Stomach (tissue), 9 donors: ENCODE measurements around the gene LEPR. TPM values are rescaled to one million over a fixed set of nuclear protein-coding genes. Genes with fewer than 3 reads are reported as not detected.

Experiments
- DNase-seq, 2 donors: peaks; one replicate each; pipeline versions ENCODE4 v3.0.0 to v3.0.0-alpha.2; 2013 to 2019
- H3K27ac ChIP-seq, 5 donors: fragments of 200-600 bp in 4 of 5; sonication (generic) in 4 of 5; one replicate each; pipeline ENCODE4 v1.5.1; 2013 to 2019; ENCODE audit warnings: mild to moderate bottlenecking in 1 of 5, moderate library complexity in 1 of 5
- H3K27me3 ChIP-seq, 3 donors: fragments of 200-600 bp; sonication (generic); one replicate each; pipeline ENCODE4 v1.5.1; 2017 to 2019; ENCODE audit warnings: mixed run types in 1 of 3
- H3K36me3 ChIP-seq, 4 donors: fragments of 200-600 bp; sonication (generic); 1 replicate in 3 of 4; 2 replicates in 1 of 4; pipeline ENCODE4 v1.5.1; 2016 to 2019
- H3K4me1 ChIP-seq, 4 donors: fragments of 200-600 bp; sonication (generic); one replicate each; pipeline ENCODE4 v1.5.1; 2016 to 2019
- H3K4me3 ChIP-seq, 4 donors: fragments of 200-600 bp; sonication (generic) in 3 of 4; one replicate each; pipeline ENCODE4 v1.5.1; 2016 to 2019; ENCODE audit warnings: mild to moderate bottlenecking in 1 of 4
- H3K9me3 ChIP-seq, 4 donors: fragments of 200-600 bp; sonication (generic); one replicate each; pipeline ENCODE4 v1.5.1; 2016 to 2019
- EP300 ChIP-seq: sonication (generic); formaldehyde crosslinking; IDR thresholded peaks from one replicate; pipeline ENCODE4 v1.6.1; 2017; ENCODE audit warnings: antibody characterized with exemption
- POLR2A ChIP-seq, 4 donors: fragments of 450-650 bp; IDR thresholded peaks; one replicate each; pipeline ENCODE4 v1.6.1; 2016; ENCODE audit warnings: antibody characterized with exemption in 4 of 4, control low read depth in 2 of 4, mild to moderate bottlenecking in 1 of 4, moderate library complexity in 1 of 4
- POLR2AphosphoS5 ChIP-seq, 3 donors: sonication (generic); formaldehyde crosslinking; IDR thresholded peaks; one replicate each; pipeline ENCODE4 v1.6.1; 2016; ENCODE audit warnings: antibody characterized with exemption in 3 of 3
- WGBS, 5 donors: extraction: QIAGEN DNeasy Blood & Tissue Kit in 3 of 5; methylation state at CpG; one replicate each; pipeline versions ENCODE4 v1.1.5 to v1.1.7; 2013 to 2018; 5-methylcytosine and 5-hydroxymethylcytosine counted together
- intact Hi-C: fragments of 100-400 bp; cut with DNase I; formaldehyde crosslinking; loops from one replicate; pipeline ENCODE4 v1.15.1; 2023; ENCODE audit warnings: low total_unique reads
- polyA plus RNA-seq, 3 donors: library from polyadenylated mRNA; stranded (reverse); fragments of 200-250 nt; gene quantifications; one replicate each; pipeline ENCODE4 v1.2.3, GENCODE V29; 2013
- total RNA-seq, 5 donors: library from RNA; depleted of rRNA; stranded (reverse); fragments of >200 nt; gene quantifications; one replicate each; pipeline versions ENCODE4 v1.1.0 to v1.2.3, GENCODE V29; 2014 to 2016
- TF ChIP-seq, protein P1 (sequence below), 7 experiments: fragments of 450-650 bp in 4 of 7; fragments of 200-600 bp in 3 of 7; sonication (generic) in 3 of 7; IDR thresholded peaks; one replicate each; pipeline ENCODE4 v1.5.1; 2016 to 2019; ENCODE audit warnings: antibody characterized with exemption in 7 of 7, control low read depth in 2 of 7, mild to moderate bottlenecking in 1 of 7
- donor health status: healthy with polysubstance abuse.
- donor health status: Bipolar disorder and iron deficiency.
- donor health status: healthy.

Gene LEPR
- total and polyA plus RNA-seq, 8 donors: 0.58 to 33.0 (median 14.1) TPM

DNA sequence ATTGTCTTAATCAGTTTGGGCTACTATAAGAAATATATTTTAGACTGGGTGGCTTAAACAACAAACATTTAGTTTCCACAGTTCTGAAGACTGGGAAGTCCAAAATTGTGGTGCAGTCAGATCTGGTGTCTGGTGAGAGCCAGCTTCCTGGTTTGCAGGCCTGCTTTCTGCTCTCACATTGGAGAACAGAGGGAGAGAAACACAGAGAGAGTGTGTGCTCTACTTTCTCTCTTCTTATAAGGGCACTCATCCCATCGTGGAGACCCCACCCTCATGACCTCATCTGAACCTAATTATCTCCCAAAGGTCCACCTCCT is 4.1 kb downstream of the LEPR start:
- no peaks in the 10 kb centered on the region for H3K9me3 ChIP-seq
- peaks cover 20 to 43% (median 36%) of the 10 kb centered on the region in 4 donors for H3K36me3 ChIP-seq
- intact Hi-C loops: loop anchor here (10.0 kb wide), 1 partner anchor 270 kb away; no protein-coding TSS in a partner anchor
- DNase-seq: no peak
- WGBS, 5 donors: 73 to 89% (median 80%) methylated on average over 1 of the region's 1 CpG
- no peak overlapping the region for H3K4me3 ChIP-seq
- H3K27ac ChIP-seq: peak overlapping the region in 2 of 5 donors; percentile 11 to 25
- H3K4me1 ChIP-seq: peaks cover 15 to 56% (median 32%) of the 10 kb centered on the region in 4 donors
- H3K27me3 ChIP-seq: no peaks in the 10 kb centered on the region
- no peak for TF ChIP-seq POLR2AphosphoS5 (IDR thresholded peaks at IDR 0.05)
- TF ChIP-seq, protein P1, sequence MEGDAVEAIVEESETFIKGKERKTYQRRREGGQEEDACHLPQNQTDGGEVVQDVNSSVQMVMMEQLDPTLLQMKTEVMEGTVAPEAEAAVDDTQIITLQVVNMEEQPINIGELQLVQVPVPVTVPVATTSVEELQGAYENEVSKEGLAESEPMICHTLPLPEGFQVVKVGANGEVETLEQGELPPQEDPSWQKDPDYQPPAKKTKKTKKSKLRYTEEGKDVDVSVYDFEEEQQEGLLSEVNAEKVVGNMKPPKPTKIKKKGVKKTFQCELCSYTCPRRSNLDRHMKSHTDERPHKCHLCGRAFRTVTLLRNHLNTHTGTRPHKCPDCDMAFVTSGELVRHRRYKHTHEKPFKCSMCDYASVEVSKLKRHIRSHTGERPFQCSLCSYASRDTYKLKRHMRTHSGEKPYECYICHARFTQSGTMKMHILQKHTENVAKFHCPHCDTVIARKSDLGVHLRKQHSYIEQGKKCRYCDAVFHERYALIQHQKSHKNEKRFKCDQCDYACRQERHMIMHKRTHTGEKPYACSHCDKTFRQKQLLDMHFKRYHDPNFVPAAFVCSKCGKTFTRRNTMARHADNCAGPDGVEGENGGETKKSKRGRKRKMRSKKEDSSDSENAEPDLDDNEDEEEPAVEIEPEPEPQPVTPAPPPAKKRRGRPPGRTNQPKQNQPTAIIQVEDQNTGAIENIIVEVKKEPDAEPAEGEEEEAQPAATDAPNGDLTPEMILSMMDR (IDR thresholded peaks at IDR 0.05): no peak
- TF ChIP-seq POLR2A (IDR thresholded peaks at IDR 0.05): no peak
- TF ChIP-seq EP300: no peak

DNA sequence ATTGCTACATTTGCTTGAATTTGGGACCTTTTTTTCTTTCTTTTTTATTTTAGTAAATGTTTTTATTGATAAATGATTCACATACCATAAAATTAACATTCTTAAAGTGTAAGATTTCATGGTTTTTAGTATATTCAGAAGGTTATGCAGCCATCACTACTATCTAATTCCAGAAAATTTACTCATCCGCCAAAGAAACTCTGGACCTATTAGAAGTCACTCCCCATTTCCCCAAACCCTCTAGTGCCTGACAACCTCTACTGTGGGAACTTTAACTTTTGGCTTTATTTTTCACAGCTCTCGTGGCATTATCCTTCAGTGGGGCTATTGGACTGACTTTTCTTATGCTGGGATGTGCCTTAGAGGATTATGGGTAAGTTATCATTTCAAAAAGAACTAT is 4.5 kb downstream of the LEPR start:
- WGBS, 5 donors: 91 to 97% (median 94%) methylated on average over 2 of the region's 2 CpGs
- H3K27me3 ChIP-seq: no peaks in the 10 kb centered on the region
- no peaks in the 10 kb centered on the region for H3K9me3 ChIP-seq
- peaks cover 15 to 58% (median 31%) of the 10 kb centered on the region in 4 donors for H3K4me1 ChIP-seq
- no peak for DNase-seq
- TF ChIP-seq POLR2A (IDR thresholded peaks at IDR 0.05) (no peak), POLR2AphosphoS5 (IDR thresholded peaks at IDR 0.05) (no peak), EP300 (no peak)
- TF ChIP-seq, protein P1 (IDR thresholded peaks at IDR 0.05): no peak
- H3K27ac ChIP-seq: no peak overlapping the region
- intact Hi-C loops: loop anchor here (10.0 kb wide), 1 partner anchor 270 kb away; no protein-coding TSS in a partner anchor
- H3K4me3 ChIP-seq: no peak overlapping the region
- H3K36me3 ChIP-seq: peaks cover 20 to 48% (median 41%) of the 10 kb centered on the region in 4 donors

DNA sequence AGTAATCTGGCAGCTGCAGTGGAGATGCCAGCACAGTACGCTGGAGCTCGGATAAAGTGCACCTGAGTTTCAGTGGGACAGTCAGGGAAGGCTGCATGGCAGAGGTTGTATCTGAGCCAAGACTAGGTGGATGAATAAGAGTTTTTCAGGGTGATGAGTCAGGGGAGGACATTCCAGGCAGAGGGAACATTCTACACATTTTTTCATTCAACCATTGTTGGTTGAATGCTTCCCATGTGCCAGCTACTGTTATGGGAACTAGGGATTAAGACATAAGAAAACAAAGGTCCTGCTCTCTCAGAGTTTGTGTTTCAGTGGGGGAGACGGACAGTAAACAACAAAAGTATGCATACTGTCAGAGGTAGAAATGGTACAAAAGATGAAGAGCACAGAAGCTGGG is 5.2 kb downstream of the LEPR start:
- 88 to 96% (median 92%) methylated on average over 3 of the region's 3 CpGs for WGBS, 5 donors
- Histone ChIP-seq H3K36me3 (peaks cover 20 to 55% (median 47%) of the 10 kb centered on the region in 4 donors), H3K27ac (peak overlapping the region in 1 of 5 donors; percentile 20)

DNA sequence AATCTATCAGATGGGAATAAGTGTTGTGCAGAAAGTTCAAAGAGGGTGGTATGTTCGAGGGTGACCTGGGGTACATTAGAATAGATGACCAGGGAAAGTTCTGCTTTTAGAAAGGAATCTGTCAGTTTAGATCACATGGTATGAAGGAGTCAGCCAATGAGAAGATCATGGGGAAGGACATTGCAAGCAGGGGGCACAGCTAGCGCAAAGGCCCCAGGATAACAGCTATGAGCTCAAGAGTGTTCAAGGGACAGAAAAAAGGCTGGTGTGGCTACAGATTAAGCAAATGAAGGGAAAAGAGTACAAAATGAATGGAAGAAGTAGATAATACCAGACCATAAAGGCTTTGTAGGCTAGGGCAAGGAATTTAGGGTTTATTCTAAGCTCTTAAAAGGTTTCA is 8.6 kb downstream of the LEPR start:
- Histone ChIP-seq H3K27me3 (no peaks in the 10 kb centered on the region), H3K9me3 (no peaks in the 10 kb centered on the region), H3K36me3 (peaks cover 20 to 77% (median 64%) of the 10 kb centered on the region in 4 donors), H3K4me3 (no peak overlapping the region), H3K4me1 (peaks cover 0 to 52% (median 12%) of the 10 kb centered on the region in 4 donors), H3K27ac (peak overlapping the region in 2 of 5 donors; percentile 27 to 53)
- TF ChIP-seq POLR2AphosphoS5 (IDR thresholded peaks at IDR 0.05) (no peak), EP300 (no peak), POLR2A (IDR thresholded peaks at IDR 0.05) (no peak)
- TF ChIP-seq, protein P1 (IDR thresholded peaks at IDR 0.05): no peak
- intact Hi-C loops: loop anchor here (10.0 kb wide), 1 partner anchor 266 kb away; no protein-coding TSS in a partner anchor
- DNase-seq: no peak
- 84 to 96% (median 94%) methylated on average over 2 of the region's 2 CpGs for WGBS, 5 donors

More for the DNA sequence above, 5.2 kb downstream of the LEPR start:
- no peak for TF ChIP-seq POLR2AphosphoS5 (IDR thresholded peaks at IDR 0.05)
- no peak for TF ChIP-seq POLR2A (IDR thresholded peaks at IDR 0.05)
- TF ChIP-seq EP300: no peak
- TF ChIP-seq, protein P1 (IDR thresholded peaks at IDR 0.05): no peak
- no peaks in the 10 kb centered on the region for H3K27me3 ChIP-seq
- intact Hi-C loops: loop anchor here (10.0 kb wide), 1 partner anchor 269 kb away; no protein-coding TSS in a partner anchor
- H3K4me1 ChIP-seq: peaks cover 15 to 62% (median 31%) of the 10 kb centered on the region in 4 donors
- H3K9me3 ChIP-seq: no peaks in the 10 kb centered on the region
- no peak for DNase-seq
- no peak overlapping the region for H3K4me3 ChIP-seq
